ENCODE measurements around the gene SRPX2.

Gene SRPX2

DNA sequence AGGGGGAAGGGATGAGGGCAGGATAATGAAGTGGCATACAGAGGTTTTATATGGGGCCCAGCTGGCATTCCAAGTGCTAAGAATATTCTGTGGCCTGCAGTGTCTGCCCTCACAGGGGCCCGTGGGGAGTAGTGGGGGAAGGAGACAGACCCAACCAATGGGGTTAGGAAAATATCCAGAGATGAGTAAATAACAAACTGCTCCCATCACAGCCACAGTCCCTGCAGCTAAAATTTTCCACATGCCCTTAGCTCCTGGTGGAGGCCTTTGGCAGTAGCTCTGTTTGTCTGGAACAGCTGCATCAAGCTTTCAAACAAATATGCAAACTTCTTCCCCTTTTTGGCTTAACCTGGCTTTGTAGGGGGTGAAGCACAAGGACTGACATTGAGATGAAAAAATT, 3.1 kb downstream of the SRPX2 start:
- Histone ChIP-seq H3K4me3 (no peak overlapping the region), H3K4me1 (peaks cover 37 to 55% (median 40%) of the 10 kb centered on the region in 10 experiments), H3K27me3 (peaks cover 0 to 72% (median 3%) of the 10 kb centered on the region in 11 experiments; a peak in 12 of 22 replicates), H4K20me1 (peaks cover 0 to 12% (median 0%) of the 10 kb centered on the region in 11 experiments; a peak in 2 of 22 replicates), H3K4me2 (peak overlapping the region in 10 of 11 experiments; percentile 10 to 75 (median 48); a peak in 18 of 22 replicates), H3K9ac (no peak overlapping the region), H3K27ac (no peak overlapping the region), H3K9me3 (replicated peaks in 1 of 11) (no peaks in the 10 kb centered on the region), H3K36me3 (no peaks in the 10 kb centered on the region)
- no peak for TF ChIP-seq Cebpa-rat (IDR thresholded peaks at IDR 0.05)

DNA sequence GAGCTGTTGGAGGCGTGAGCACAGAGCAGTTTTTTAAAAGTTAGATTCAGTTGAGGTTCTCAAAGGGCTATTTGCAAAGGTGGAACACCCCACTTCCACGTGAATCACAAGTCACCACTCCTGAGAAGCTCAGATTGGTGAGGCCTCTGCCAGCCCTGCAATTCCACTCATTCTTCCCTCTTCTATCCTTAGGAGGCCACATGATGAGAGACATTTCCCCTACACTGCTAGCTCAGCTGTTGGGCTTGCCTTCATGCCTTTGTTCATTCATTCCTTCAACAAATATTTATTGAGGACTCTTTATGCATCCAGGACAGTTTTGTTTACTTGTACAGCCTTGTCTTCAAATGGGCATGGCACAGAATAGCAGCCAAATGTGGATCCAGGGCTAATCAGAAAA, 3.7 kb downstream of the SRPX2 start:
- H4K20me1 ChIP-seq = peaks cover 0 to 12% (median 0%) of the 10 kb centered on the region in 11 experiments; a peak in 2 of 22 replicates
- H3K4me3 ChIP-seq = no peak overlapping the region
- no peak for TF ChIP-seq Cebpa-rat (IDR thresholded peaks at IDR 0.05)
- peaks cover 0 to 71% (median 0%) of the 10 kb centered on the region in 11 experiments; a peak in 12 of 22 replicates for H3K27me3 ChIP-seq
- H3K4me2 ChIP-seq = peak overlapping the region in 6 of 11 experiments; percentile 45 to 75 (median 62); a peak in 7 of 22 replicates
- H3K27ac ChIP-seq = no peak overlapping the region
- peaks cover 37 to 61% (median 40%) of the 10 kb centered on the region in 10 experiments for H3K4me1 ChIP-seq
- no peaks in the 10 kb centered on the region for H3K36me3 ChIP-seq
- H3K9me3 ChIP-seq (replicated peaks in 1 of 11) = no peaks in the 10 kb centered on the region
- no peak overlapping the region for H3K9ac ChIP-seq

DNA sequence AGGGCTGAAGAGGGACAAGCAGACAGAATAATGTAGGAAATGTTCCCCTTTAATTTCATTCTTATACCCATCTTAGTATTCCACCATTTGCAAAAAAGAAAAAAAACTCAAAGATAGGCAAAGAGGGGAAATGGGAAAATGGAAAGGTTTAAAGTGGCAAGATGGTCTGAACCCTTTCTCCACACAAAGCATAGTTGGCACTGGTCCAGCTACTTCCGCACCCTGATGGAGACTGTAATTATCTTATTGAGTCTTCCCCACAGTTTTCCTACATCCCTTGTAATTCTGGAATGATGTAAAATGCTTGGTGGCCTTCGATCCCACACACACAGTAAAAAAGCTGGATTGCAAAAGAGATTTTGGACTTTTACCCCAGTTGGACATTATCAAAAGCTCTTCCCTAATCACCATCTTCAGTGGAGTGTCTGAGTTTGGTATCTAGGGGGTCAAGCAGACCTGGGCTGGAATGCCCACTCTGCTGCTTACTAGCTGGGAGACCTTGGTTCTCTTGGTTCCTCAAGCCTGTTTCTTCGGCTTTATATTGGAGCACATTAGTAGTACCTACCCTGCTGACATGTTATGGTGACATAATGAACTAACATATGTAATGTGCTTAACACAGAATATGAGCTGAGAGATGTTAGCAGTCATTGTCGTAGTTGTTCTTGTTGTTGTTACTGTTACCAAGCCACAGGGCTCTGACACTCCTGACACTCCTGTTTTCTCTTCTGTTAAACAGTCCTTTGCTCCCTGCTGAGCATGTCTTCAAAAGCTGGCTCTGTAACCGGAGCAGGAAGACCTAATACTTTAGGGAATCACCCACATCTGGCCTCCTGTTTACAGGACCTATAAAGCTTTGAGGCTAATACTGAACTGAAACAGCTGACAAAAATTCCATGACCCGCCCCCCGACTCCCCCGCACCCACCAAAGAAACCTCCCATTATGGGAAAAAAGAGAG, 4.7 kb downstream of the SRPX2 start:
- Histone ChIP-seq H3K36me3 (no peaks in the 10 kb centered on the region), H3K9me3 (replicated peaks in 1 of 11) (no peaks in the 10 kb centered on the region), H3K4me3 (no peak overlapping the region), H3K27ac (no peak overlapping the region), H3K4me2 (peak overlapping the region; percentile 17 to 61 (median 33); a peak in 16 of 22 replicates), H3K4me1 (peaks cover 34 to 54% (median 38%) of the 10 kb centered on the region in 10 experiments), H4K20me1 (peaks cover 0 to 12% (median 0%) of the 10 kb centered on the region in 11 experiments; a peak in 2 of 22 replicates), H3K9ac (no peak overlapping the region), H3K27me3 (peaks cover 0 to 75% (median 0%) of the 10 kb centered on the region in 11 experiments; a peak in 12 of 22 replicates)
- no peak for TF ChIP-seq Cebpa-rat (IDR thresholded peaks at IDR 0.05)

DNA sequence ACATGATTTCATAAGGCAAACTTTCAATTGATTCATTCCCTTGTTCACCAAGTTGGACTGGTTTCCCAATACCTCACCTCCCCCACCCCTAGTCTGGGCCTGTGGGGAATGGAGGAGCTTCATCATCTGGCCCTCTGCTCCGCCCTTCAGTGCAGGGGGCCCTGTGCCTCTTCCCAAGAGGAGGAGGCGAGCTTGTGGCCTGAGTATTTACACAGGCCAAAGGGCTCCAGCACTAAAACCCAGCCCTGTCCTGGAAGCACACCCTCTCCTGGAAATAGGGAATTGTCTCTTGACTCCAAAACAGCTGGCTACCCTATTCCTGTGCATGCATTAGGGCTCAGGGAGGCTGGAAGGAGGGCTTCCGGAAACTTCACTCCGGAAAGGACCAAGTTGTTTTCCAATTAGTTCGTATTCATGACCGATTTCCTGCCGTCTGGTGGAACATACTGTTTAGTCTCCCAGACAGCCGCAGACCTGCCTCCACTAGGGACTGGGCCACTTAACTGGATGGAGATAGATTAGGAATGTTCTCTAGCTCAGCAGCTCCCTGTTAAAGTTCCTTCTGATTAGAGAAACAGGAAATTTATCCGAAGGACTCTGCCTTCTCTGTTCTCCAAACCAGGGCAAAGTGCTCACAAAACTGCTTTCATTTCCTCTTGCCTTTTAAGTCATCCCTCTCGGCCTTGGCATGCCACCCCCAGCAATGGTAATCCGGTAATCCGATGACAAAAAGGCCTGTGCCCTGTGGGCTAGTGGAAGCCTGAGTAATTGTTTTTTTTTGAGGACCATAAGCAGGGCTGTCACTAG, 5.8 kb downstream of the SRPX2 start:
- H3K9ac ChIP-seq = no peak overlapping the region
- peak overlapping the region; percentile 17 to 61 (median 33); a peak in 17 of 22 replicates for H3K4me2 ChIP-seq
- no peak overlapping the region for H3K27ac ChIP-seq
- H3K27me3 ChIP-seq = peaks cover 0 to 76% (median 0%) of the 10 kb centered on the region in 11 experiments; a peak in 8 of 22 replicates
- H3K9me3 ChIP-seq (replicated peaks in 1 of 11) = no peaks in the 10 kb centered on the region
- peaks cover 25 to 43% (median 32%) of the 10 kb centered on the region in 10 experiments for H3K4me1 ChIP-seq
- TF ChIP-seq Cebpa-rat (IDR thresholded peaks at IDR 0.05) = no peak
- peaks cover 0 to 6% (median 0%) of the 10 kb centered on the region in 11 experiments; a peak in 1 of 22 replicates for H4K20me1 ChIP-seq
- no peaks in the 10 kb centered on the region for H3K36me3 ChIP-seq
- H3K4me3 ChIP-seq = no peak overlapping the region

DNA sequence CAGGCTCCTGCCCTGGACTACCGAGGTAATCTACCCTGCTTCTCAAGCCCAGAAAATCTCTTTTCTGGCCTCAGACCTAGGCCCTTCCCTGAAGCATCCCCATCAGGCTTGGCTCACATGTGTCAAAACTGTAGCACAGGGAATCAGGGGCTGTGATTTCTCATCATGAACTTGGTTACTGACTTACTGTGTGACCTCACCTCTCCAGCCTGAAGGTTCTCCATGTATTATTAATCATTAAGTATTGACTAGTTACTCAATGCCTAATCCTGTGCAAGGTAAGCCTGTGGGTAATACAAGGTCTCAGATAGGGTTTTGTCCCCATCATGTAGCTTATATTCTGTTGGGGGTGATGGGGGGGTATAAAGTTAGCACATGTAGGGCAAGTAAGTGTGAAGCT, 6.8 kb downstream of the SRPX2 start:
- Histone ChIP-seq H3K27me3 (peaks cover 0 to 67% (median 0%) of the 10 kb centered on the region in 11 experiments; a peak in 5 of 22 replicates), H3K4me3 (no peak overlapping the region), H3K4me1 (peaks cover 19 to 38% (median 26%) of the 10 kb centered on the region in 10 experiments), H3K36me3 (no peaks in the 10 kb centered on the region), H4K20me1 (0 out of 22 replicates have a peak, but pooled peaks cover 0 to 6% (median 0%) of the 10 kb centered on the region in 11 experiments), H3K9me3 (replicated peaks in 1 of 11) (no peaks in the 10 kb centered on the region), H3K9ac (no peak overlapping the region), H3K4me2 (no peak overlapping the region; a peak in 2 of 22 replicates), H3K27ac (no peak overlapping the region)
- TF ChIP-seq Cebpa-rat (IDR thresholded peaks at IDR 0.05) = no peak

DNA sequence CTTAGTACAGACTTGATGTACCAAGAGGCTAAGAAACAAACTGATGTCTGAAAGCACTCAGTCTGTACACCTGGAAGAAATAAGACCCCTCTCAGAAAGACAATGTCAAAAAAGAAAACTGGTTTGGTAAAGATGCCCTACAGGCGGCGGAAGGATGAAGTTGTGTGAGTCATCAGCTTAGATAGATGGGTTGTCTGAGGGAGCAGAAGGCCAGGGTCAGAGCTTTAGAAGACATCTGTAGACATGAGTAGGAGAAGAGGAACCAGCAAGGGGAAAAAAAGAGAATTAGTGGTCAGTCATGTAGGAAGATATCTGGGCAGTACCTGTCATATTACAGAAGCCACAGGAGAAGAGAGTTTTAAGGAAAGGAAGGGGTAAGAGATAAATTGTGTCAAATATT, 8.3 kb downstream of the SRPX2 start:
- Histone ChIP-seq H3K9ac (no peak overlapping the region), H3K9me3 (replicated peaks in 1 of 11) (no peaks in the 10 kb centered on the region), H3K36me3 (no peaks in the 10 kb centered on the region), H4K20me1 (0 out of 22 replicates have a peak, but pooled peaks cover 0 to 6% (median 0%) of the 10 kb centered on the region in 11 experiments), H3K27me3 (peaks cover 0 to 59% (median 0%) of the 10 kb centered on the region in 11 experiments; a peak in 5 of 22 replicates), H3K4me1 (peaks cover 12 to 33% (median 15%) of the 10 kb centered on the region in 10 experiments), H3K4me3 (no peak overlapping the region), H3K4me2 (no peak overlapping the region), H3K27ac (no peak overlapping the region)
- no peak for TF ChIP-seq Cebpa-rat (IDR thresholded peaks at IDR 0.05)

DNA sequence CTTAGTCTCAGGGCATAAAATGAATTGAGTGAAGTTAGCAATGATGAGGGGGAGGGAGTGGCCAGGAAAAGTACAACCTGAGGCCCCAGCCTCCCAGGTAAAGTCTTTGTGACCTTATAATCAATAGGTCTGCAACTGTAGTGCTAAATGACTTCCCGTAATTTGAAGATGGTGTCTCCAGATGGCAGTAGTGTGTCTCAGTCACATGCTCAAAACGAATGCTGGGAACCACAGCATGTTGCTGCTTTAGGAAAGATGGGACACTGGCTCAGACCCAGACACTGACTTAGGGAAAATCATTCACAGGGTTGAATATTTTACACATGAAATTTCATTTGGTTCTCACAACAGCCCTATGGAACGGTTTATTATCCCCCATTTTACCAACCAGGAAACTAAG, 10.3 kb downstream of the SRPX2 start:
- peaks cover 12 to 34% (median 17%) of the 10 kb centered on the region in 10 experiments for H3K4me1 ChIP-seq
- no peak overlapping the region for H3K4me3 ChIP-seq
- TF ChIP-seq Cebpa-rat (IDR thresholded peaks at IDR 0.05) = no peak
- 0 out of 22 replicates have a peak, but pooled peaks cover 0 to 5% (median 0%) of the 10 kb centered on the region in 11 experiments for H4K20me1 ChIP-seq
- H3K9me3 ChIP-seq (replicated peaks in 1 of 11) = no peaks in the 10 kb centered on the region
- no peak overlapping the region for H3K4me2 ChIP-seq
- H3K36me3 ChIP-seq = no peaks in the 10 kb centered on the region
- H3K9ac ChIP-seq = no peak overlapping the region
- H3K27ac ChIP-seq = no peak overlapping the region
- peaks cover 0 to 56% (median 0%) of the 10 kb centered on the region in 11 experiments; a peak in 4 of 22 replicates for H3K27me3 ChIP-seq

DNA sequence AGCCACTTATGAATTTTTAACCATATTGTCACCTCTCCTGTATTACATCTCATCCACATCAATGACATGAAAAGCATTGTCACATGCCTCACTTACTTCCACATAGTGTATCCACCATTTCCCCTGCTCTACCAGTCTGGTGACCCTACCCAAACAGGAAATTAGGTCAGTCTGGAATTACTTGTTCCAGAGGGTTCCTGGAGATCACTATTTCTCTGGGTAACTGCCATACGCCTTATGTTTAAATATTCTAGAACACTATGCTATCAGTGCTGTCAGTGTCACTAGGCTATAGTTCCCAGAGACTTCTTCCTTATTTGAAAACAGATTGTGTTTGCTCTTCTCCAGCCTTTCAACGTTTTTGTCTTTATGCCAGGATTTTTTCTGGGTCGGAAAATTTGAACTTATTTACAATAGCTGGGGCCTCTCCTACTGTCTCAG, 15.0 kb downstream of the SRPX2 start:
- no peak overlapping the region for H3K27ac ChIP-seq
- TF ChIP-seq Cebpa-rat (IDR thresholded peaks at IDR 0.05) = no peak

More for the DNA sequence above, 15.0 kb downstream of the SRPX2 start:
- H3K27me3 ChIP-seq = peaks cover 0 to 38% (median 0%) of the 10 kb centered on the region in 11 experiments; a peak in 3 of 22 replicates
- H4K20me1 ChIP-seq = no peaks in the 10 kb centered on the region
- no peak overlapping the region for H3K4me3 ChIP-seq
- H3K9ac ChIP-seq = no peak overlapping the region
- no peaks in the 10 kb centered on the region for H3K9me3 ChIP-seq (replicated peaks in 1 of 11)
- H3K4me1 ChIP-seq = peaks cover 15 to 27% (median 18%) of the 10 kb centered on the region in 10 experiments
- H3K4me2 ChIP-seq = peak overlapping the region; percentile 6 to 68 (median 50)
- no peaks in the 10 kb centered on the region for H3K36me3 ChIP-seq
